OCI-LY3 (cell line): ENCODE results near the gene RCAN3.

Source experiments
- CTCF ChIP-seq: fragments of 200-600, 300-600 bp; sonication (generic); IDR thresholded peaks from 2 replicates; pipeline ENCODE4 v1.5.1; 2014; ENCODE audit warnings: antibody characterized with exemption, low read length, low read depth
- EZH2phosphoT487 ChIP-seq: fragments of 200-600 bp; shearing (Covaris generic); IDR thresholded peaks from 2 replicates; pipeline ENCODE4 v1.6.1; 2018; ENCODE audit warnings: antibody characterized with exemption, mixed run types, low read depth

- TF ChIP-seq CTCF (no peak), EZH2phosphoT487 (no peak)
Measured at GRCh38 chr1:24547195-24547594, 44.6 kb downstream of the RCAN3 start.
